GM21447 (cell line): ENCODE data around the gene P2RX2.

Experiments used
- ATAC-seq: cut with Tn5 transposase; IDR thresholded peaks from one replicate; pipeline ENCODE4 v1.9.1; 2021; ENCODE audit not compliant: unreplicated experiment

P2RX2 gene

DNA sequence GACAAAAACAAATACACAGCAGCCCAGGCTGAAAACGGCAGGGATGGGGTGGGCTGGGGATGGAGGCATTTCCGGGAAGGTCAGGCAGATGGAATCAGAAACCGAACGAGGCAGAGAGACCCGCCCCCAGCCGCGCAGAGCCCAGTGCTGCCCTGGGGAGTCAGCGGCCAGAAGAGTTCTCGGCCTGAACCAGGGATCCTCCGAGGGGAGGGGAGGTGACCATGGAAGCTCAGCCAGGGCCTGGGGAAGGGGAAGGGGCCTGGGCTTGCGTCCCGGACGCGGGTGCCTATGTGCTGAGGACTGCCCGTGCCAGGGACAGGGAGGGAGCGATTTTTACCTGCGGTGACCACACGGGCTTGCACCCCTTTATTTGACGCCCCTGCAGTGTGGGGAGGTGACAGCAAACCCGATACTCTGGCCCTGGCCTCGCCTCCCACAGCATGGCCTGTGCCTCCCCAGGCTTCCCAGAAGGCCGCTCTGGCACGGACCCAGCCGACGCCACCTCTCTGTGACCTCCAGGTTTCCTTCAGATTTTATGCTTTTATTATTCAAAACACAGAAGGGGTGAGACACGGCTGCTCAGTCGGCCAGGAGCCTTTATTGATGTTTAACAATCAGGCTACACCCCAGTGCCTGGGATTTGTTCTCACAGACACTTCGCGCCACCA is 15.9 kb upstream of the P2RX2 start:
- no peak for ATAC-seq

DNA sequence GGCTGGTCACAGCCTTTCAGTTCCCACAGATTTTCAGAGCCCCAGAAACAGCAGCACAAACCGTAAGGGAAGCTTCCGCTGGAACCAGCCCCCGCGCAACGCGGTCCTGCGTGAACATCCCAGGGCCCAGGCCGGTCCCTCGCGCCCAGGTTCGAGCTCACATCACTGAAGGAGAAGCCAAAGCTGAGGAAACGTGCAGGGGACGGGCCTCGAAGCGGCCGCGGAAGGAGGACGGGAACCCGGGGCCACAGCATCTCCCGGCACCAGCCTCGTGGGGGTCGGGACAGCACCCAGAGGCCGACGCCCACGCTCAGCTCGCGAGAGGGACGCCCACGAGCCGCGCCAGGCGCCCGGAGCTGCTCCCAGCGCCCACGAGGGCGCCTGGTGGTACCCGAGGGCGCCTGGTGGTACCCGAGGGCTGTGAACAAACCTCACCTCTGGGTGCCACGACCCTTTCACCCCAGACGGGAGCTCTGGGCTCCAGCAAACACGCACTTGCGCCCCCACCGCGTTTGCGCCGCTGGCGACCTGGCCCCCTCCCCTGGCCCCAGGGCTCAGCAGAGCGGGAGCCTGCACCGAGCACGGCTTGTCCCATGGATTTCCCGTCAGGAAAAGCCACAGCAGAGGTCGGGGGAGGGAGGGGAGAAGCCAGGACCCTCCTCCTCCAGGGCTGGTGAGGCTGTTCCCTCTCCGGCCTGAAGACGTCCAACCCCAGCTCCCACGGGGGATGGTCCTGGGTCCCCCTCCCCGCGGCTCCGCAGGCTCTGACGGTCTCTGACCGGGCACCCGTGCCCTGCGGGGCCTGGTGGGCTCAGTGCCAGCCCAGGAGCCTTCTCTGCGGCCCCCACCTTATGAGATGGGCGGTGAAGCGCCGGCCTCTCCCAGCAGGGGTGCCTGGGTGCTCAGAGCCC is 15.1 kb upstream of the P2RX2 start:
- ATAC-seq, result no peak

DNA sequence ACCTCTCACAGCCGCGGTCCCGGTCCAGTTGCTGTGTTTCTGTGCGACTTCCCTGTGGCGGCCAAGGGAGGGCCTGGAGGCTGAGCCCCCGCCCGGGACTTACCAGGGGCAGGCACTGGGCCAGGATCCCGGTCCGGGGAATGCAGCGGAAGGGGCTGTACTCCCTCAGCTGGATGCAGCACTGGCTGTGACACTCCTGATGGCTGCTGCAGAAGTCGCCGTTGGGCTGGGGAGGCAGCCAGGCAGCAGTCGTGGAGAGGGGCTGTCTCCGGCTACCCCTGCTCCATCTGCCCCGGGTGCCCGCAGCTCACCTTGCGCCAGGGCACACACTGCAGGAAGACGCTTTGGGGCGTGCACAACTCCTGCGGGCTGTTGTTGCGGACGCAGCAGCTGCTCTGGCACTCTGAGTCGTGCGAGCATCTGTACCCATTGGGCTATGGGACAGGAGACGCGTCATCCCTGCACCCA is 14.4 kb upstream of the P2RX2 start:
- ATAC-seq, result no peak

DNA sequence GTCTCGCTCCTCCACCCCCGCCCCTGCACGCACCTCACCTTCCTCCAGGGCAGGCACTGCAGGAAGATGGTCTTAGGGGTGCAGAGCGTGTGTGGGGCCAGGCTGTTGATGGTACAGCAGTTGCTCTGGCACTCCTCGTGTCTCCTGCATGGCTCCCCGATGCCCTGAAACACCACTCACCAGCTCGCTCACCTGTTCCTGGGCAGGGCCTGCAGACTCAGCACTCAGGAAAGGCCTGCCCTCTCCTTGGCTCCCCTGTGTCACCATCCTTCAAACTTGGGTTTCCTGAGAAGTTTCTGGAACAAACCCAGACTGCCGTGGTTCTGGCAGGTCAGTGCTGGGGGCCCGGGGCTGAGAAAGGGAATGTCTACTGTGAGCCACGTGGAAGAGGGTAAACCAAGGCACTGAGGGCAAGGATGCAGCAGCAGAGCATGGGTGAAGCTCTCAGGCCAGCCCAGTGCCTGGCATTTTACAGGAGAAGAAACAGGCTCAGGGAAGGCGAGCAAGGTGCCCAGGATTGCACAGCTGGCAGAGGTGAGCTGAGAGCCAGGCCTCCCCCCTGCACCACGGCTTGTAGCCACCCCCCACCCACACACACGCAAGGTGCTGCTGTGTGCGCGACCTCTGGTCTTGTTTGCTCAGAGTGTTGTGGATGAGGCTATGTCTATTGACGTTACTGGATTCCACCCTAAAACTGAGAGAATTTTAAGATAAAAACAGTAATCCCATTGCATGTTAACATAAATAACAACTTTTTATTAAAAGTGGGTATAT is 13.7 kb upstream of the P2RX2 start:
- no peak for ATAC-seq

DNA sequence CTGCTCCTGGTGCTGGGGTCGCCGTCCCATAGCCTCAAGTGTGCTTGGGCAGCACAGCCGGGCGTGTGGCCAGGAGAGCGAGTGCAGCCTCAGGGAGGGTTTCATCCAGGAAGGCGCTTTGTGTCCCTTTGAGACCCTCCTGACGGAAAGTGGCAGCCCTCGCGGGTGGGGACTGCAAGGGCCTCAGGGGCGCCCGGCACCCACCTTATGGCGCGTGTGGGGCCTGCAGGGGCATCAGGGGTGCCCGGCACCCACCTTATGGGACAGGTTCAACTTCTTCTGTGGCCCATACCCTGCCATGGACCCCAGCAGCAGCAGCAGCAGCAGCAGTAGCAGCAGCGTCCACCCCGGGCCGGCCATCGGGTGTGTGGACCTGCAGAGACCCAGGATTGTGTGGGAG is 12.7 kb upstream of the P2RX2 start:
- no peak for ATAC-seq

DNA sequence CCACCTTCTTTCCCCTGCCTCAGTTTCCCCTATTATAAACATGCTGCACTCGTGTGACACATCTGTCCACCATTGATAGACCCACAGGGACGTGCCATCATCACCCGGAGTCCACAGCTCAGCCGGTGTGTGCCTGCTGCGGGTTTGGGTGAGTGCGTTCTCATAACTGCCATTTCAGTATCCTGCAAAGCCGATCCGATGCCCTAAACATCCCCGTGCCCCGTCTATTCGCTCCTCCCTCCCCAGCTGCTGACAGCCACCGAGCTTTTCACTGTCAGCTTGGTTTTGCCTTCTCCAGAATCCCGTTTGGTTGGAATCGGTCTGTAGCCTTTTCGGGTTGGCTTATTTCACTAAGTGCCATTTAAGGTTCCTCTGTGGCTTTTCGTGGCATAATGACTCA is 12.1 kb upstream of the P2RX2 start:
- no peak for ATAC-seq

DNA sequence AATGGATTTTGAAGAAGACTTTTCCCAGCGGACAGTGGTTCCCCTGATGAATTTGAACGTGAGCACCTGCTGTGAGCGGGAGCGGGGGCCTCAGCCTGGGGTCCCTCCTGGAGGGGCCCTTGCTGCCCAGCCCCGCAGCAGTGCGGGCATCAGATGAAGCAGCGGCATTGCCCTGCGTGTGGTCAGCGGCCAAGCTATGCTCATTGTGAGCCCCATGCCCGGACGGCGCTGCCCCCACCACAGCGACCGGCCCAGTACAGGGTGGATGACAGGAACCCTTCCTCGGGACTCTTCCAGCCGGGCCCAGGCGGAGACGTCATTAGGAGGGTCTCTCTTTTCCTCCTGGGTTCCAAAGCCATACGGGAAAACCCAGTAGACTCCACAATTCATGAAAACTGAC is 11.6 kb upstream of the P2RX2 start:
- no peak for ATAC-seq

DNA sequence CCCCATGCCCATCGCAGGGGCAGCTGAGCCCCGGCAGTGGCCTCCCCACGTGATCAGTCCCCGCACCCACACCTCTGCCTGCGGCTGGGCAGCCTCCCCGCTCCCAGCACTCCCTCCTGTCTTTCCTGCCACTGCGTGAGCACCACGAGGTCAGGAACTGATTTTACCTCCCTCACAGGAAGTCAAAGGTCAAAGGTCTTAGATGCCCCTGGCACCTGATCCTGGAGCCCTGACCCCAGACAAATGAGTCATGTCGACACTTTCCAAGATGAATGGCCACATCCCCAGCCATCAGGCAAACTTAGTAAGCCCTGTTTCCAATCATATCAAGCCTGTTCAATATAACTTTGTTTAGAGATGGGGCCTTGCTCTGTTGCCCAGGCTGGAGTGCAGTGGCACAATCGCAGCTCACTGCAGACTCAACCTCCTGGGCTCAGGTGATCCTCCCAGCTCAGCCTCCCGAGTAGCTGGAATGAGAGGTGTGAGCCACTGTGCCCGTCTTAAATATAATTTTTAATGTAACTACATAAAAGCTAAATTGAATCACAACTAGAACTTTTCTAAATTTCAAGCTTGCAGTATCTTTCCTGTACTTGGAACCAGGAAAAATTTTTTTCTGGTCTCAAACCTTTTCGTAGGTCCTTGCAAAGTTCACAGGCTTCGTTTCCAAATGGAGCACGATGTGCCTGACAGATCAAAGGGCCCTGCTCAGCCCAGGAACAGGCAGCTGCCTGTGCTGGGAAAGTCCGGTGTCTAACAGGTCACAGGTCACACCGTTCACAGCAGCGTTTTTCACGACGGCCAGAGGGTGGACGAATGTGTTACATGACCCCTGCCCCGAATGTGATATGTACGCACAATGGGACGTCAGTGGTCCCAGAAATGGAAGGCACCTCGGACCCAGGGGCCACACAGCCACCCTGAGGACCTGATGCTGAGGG is 10.1 kb upstream of the P2RX2 start:
- no peak for ATAC-seq

DNA sequence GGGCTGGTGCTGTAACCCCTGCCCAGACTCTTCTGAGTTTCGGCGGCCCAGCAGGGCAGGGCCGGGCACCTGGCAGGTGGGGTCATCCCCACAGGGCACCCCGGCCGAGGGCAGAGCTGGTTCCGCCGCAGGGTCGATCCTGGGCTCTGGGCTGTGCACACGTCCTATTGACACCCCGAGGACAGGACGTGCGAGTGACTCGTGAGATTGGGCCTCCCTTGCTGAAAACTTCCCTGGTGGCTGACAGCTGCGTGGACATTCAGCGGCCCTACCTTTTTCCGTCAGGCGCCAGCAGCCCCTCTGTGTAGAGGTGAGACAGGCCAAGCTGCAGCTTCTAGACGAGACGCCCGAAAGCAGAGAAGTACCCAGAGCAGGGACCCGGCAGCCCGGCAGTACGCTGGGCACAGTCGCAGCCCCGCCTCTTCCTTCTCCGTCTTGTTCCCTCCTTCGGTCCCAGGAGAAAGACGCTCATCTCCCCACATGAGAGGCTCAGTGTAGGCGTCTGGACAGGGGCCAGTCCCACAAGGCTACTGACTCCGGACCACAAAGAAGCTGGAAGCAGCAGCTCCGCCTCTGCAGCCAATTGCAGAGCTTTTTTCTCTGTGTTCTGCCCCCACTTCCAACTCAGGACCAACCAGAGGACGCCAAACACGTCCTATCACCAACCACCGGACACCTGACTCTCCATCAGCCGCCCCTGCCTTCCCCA is 8.4 kb upstream of the P2RX2 start, which contains the start of gene LRCOL1:
TSS of gene LRCOL1 (minus strand) at position 532 of the 709 bp plus-strand sequence. CDS start 4,331 bp downstream, outside the sequence.
- ATAC-seq, result no peak

DNA sequence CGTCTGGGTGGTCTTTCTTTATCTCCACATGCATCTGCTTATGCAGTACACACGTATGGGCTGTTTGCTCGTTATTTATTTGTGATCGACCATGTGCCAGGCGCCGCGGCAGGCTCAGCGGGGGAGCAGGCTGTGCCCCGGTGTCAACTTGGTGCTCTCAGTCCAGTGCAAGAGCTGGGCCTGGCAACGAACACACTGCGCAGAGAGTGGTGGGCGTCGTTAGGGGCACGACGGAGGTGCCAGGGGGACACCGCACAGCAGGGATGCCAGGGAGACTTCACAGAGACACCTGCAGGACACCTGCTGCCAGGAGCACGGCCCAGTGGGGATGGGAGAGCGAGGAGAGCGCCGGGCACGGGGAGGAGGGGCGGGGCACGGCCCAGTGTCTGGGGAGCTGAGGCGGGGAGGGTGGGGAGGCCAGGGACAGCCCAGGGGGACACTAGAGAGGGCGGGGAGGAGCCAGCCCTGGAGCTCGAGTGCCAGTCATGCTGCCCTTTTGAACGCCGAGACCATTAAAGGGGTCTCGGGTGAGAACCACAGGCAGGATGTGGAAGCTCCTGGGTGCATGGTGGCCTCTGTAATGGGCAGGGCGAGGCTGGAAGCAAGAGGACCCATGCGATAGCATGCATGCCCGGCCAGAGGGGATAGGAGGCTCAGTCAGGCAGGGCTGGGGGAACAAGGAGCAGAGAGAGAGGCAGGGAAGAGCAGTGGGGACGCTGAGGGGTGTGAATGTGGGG is 7.5 kb upstream of the P2RX2 start:
- ATAC-seq, result no peak

DNA sequence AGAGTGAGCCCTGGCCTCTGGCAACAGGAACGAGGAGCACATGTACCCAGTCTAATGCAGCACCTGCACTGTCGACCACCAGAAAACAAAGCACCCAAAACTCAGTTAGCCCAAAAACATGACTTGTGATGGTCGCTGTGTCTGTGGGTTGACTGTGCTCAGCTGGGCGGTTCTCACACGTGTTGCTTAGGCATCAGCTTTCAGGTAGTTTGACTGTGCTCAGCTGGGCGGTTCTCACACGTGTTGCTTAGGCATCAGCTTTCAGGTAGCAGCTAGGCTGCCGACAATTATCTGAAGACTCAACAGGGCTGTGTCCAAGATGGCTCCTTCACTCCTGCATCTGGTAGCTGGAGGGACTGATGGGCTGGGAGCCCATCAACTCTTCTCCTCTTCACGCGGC is 7.0 kb upstream of the P2RX2 start:
- ATAC-seq, result no peak

DNA sequence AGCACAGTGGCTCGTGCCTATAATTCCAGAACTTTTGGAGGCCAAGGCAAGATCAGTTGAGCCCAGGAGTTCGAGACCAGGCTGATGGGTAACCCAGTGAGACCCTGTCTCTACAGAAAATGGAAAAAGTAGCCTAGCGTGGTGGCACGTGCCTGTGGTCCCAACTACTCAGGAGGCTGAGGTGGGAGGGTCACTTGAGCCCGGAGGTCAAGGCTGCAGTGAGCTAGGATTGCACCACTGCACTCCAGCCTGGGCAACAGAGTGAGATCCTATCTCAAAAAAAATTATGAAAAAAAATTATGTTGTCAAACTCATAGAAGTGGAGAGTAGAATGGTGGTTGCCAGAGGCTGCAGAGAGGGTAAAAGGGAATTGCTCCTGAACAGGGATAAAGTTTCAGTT is 4.5 kb upstream of the P2RX2 start:
- no peak for ATAC-seq

DNA sequence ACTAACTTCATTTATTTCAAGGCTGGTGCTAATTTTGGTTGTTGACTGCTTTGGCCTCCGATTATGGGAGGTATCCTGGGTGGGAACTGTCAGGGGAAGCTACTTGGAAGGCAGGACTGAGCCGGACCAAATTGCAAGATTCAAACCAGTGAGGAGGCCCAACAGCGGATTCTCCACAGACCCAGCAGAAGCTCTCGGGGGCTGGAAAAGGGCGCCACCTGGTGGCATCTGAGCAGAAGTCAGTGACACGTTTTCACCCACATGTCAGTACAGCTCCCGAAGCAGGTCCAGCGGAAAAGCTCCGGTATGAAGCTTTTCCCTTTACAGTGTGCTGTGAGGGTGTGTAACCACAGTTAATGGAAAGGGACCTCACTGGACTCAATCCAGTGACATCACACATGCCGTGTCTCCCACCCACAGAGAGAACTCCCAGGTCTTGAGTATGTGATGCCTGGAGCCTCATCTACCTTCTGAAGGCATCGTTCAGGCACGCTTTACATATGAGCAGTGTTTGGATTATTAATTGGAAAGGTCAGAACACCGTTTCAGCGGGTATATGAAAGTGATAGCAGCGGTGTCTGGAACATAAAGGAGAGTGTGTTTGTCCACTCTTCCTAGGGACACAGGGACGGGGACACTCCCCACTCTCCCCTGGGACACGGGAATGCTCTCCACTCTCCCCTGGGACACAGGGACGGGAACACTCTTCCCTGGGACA is 3.6 kb upstream of the P2RX2 start:
- no peak for ATAC-seq

DNA sequence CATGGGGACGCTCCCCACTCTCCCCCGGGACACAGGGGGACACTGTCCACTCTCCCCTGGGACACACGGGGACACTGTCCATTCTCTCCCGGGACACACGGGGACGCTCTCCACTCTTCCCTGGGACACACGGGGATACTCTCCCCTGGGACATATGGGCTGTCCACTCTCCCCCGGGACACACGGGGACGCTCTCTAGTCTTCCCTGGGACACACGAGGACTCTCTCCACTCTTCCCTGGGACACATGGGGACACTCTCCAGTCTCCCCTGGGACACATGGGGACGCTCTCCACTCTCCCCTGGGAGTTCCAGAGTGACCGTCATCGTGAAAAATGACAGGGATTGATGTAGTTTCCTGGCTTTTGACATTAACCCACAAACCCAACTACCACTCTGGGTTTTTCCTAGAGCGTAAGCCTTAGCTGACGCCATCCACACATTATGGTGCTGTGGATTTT is 3.0 kb upstream of the P2RX2 start:
- ATAC-seq, result no peak

DNA sequence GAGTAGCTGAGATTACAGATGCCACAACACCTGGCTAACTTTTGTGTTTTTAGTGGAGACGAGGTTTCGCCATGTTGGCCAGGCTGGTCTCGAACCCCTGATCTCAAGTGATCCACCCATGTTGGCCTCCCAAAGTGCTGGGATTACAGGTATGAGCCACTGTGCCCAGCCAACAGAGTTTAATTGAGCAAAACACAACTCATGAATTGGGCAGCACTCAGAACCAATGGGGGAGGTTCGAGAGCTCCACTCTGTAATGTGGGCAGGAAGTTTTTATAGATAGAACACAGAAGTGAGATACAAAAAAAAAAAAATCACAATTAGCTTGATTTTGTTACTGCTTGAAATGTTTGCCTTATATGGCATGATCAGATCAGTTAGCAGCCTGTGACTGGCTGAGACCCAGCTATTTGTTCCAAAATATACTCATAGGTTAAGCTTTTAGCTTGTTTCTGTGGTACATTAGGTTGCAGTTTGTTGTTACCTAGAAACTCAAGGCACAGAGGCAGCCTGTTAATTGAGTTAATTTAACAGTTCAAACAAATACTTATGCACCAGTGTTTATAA is 1.4 kb upstream of the P2RX2 start:
- no peak for ATAC-seq

DNA sequence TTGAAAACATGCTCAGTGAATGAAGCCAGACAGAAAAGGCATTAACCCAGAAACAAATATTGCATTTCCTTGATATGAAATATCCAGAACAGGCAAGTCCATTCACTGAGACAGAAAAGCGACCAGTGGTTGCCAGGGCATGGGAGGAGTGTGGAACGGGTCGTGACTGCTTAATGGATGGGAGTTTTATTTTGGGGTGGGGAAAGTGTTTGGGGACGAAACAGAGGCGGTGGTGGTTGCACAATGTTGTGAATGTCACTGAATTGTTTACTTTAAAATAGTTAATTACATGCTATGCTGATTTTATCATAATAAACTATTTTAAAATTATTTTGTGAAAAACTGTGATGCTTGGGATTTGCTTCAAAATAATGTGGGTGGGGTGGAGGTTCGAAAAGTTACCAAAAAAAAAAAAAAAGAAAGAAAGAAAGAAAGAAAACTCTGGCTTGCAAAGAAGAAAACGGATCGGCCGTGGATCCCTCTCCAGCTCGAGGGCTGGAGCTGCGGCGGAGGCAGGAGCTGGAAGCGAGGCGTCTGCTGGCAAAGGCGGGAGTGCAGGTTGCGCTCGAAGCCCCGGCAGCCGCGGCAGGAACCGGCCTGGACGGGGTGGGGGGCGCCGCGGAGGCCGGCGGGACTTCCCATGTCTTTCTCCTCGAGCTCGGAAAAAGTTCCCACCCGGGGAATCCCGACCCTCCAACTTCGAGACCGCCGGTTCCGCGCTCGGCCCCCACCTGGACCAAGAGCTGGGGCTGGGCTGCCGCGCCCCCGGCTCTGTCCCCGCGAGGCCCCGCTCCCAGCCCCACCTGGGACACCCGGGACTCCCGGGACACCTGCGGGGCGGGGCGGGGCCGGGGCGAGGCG is 524 bp upstream of the P2RX2 start:
- ATAC-seq, result no peak

DNA sequence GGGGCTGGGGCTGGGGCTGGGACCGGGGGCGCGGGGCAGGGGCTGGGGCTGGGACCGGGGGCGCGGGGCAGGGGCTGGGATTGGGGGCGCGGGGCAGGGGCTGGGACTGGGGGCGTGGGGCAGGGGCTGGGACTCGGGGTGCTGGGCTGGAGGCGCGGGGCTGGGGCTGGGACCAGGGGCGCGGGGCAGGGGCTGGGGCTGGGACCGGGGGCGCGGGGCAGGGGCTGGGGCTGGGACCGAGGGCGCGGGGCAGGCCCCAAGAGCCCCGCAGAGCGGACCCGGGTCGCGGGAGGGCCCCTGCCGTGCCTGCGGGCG is 452 bp downstream of the P2RX2 start:
- no peak for ATAC-seq
